ENCODE data around the gene EML4.

EML4 gene

DNA sequence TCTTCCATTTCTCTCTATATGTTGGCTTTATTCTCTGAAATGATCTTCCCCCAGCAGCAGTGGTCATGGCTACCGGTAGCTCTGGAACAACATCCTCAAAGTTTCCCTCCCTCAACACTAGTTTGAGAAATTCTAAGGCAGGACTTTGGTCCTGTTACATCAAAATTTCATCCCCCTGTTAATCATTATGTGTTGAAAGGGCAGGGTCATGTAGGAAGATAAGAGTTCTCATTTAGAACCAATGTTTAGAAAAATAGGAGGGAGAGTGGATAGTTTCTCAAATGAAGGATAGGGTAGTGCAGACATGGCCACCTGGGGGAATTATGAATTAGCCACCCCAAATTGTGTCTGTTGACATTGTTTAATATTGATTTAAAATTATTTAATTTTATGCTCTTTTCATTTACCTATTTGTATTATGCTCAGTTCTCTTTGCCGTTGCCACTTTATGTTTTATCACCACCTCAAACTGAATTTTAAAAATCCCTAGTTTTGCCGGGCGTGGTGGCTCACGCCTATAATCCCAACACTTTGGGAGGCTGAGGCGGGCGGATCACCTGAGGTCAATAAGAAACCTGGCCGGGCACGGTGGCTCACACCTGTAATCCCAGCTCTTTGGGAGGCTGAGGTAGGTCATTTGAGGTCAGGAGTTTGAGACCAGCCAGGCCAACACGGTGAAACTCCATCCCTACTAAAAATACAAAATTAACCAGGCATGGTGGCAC lies 22.3 kb downstream of the EML4 start:
- TF ChIP-seq, protein P1, sequence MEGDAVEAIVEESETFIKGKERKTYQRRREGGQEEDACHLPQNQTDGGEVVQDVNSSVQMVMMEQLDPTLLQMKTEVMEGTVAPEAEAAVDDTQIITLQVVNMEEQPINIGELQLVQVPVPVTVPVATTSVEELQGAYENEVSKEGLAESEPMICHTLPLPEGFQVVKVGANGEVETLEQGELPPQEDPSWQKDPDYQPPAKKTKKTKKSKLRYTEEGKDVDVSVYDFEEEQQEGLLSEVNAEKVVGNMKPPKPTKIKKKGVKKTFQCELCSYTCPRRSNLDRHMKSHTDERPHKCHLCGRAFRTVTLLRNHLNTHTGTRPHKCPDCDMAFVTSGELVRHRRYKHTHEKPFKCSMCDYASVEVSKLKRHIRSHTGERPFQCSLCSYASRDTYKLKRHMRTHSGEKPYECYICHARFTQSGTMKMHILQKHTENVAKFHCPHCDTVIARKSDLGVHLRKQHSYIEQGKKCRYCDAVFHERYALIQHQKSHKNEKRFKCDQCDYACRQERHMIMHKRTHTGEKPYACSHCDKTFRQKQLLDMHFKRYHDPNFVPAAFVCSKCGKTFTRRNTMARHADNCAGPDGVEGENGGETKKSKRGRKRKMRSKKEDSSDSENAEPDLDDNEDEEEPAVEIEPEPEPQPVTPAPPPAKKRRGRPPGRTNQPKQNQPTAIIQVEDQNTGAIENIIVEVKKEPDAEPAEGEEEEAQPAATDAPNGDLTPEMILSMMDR (IDR thresholded peaks at IDR 0.05; ENCODE audit: low read depth, low read length, missing control alignments) = no peak
- no peak for DNase-seq (ENCODE audit: low read depth)
- no peak overlapping the region for H3K4me3 ChIP-seq (ENCODE audit: low read depth, low read length)

DNA sequence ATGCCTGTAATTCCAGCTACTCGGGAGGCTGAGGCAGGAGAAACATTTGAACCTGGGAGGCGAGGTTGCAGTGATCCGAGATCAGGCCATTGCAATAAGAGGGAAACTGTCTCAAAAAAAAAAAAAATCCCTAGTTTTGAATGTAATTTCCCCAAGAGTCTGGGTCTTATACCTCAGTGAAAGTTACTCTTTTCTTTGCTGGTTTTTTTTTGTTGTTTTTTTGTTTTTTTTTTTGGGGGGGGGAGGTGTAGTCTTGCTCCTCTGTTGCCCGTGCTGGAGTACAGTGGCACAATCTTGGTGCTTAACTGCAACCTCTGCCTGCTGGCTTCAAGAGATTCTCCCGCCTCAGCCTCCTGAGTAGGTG lies 22.8 kb downstream of the EML4 start:
- TF ChIP-seq, protein P1 (IDR thresholded peaks at IDR 0.05; ENCODE audit: low read depth, low read length, missing control alignments) = no peak
- H3K4me3 ChIP-seq (ENCODE audit: low read depth, low read length) = no peak overlapping the region
- DNase-seq (ENCODE audit: low read depth) = no peak

DNA sequence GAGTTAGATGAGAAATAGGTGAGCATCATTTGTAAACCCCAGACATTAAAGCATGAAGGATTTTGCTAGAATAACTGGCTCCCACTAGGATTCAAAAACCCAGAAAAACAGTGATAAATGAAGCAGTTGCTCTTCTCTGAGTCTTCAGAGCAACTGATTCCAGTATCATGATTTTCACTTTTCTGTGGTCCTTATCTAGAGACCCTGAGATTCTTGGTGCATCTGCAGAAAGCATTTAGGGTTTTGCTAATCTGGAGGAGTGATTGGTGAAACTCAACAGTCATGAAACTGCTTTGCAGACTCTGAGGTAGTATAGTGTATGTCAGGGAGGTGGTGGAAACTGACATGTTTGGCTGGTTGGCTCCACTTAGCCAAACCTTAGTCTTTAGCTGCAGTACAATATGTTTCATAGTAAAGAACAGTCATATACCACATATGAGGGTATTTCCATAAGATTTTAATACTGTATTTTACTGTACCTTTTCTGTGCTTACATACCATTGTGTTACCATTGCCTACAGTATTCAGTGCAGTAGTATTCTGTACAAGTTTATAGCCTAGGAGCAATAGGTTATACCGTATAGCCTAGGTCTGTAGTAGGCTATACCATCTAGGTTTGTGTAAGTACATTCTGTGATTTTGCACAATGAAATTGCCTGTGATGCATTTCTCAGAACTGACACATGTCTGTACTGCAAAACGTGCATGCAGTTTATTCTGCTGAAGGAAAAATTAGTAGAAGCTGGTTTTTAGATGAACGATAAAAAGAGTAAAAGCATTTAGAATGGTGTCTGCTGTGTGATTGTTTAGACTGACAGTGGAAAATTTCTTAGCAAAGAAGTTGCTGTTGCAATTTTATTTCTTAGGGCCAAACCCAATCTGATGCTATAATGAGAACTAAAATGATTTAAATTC lies 23.8 kb downstream of the EML4 start:
- no peak overlapping the region for H3K4me3 ChIP-seq (ENCODE audit: low read depth, low read length)
- TF ChIP-seq, protein P1 (IDR thresholded peaks at IDR 0.05; ENCODE audit: low read depth, low read length, missing control alignments) = no peak
- no peak for DNase-seq (ENCODE audit: low read depth)

DNA sequence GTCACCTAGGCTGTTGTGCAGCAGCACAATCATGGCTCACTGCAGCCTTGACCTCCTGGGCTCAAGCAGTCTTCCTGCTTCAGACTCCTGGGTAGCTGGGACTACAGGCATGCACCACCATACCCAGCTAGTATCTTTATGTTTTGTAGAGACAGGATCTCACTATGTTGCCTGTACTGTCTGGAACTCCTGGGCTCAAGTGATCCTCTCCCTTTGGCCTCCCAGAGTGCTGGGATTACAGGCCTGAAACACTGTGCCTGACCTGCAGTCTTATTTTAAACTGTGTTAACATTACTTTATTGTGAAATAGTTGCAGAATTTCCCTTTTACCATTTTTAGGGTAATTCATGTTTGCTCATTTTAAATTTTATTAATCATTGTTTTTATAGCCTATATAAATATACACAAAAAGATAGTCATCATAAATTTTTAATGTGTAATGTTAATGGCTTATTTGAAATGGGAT lies 24.6 kb downstream of the EML4 start:
- TF ChIP-seq, protein P1 (IDR thresholded peaks at IDR 0.05; ENCODE audit: low read depth, low read length, missing control alignments) = no peak
- no peak overlapping the region for H3K4me3 ChIP-seq (ENCODE audit: low read depth, low read length)
- DNase-seq (ENCODE audit: low read depth) = no peak

DNA sequence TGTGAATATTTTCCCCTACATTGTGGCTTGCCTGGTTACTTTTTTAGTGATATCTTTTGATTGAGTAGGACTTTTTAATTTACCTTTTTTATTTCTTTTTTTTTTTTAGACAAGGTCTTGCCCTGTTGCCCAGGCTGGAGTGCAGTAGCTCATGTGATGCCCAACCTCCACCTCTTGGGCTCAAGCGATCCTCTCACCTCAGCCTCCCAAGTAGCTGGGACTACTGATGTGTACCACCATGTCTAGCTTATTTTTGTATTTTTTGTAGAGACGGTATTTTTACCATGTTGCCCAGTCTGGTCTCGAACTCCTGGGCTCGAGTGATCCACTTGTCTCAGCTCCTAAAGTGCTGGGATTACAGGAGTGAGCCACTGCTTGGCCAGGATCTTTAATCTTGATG lies 25.3 kb downstream of the EML4 start:
- TF ChIP-seq, protein P1 (IDR thresholded peaks at IDR 0.05; ENCODE audit: low read depth, low read length, missing control alignments) = no peak

DNA sequence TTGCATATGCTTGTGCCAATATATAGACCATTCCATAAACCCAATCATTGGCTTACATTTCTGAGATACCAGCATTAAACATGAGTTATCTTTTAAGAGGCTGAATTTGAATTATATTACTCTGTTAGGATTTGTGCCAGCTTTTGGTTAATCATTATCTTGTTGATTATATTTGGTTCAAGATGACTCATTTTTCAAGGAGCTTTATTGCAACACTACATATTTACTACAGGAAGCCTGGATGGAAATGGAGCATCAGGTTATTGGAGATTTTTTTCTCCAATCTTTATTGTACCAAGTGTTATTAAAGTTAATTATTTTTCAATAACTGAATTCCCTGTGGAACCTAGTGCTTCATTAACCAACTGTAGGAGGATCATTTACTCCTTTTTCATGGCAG lies 26.4 kb downstream of the EML4 start:
- TF ChIP-seq, protein P1 (IDR thresholded peaks at IDR 0.05; ENCODE audit: low read depth, low read length, missing control alignments) = no peak
- no peak overlapping the region for H3K4me3 ChIP-seq (ENCODE audit: low read depth, low read length)
- no peak for DNase-seq (ENCODE audit: low read depth)

More for the DNA sequence above, 25.3 kb downstream of the EML4 start:
- H3K4me3 ChIP-seq (ENCODE audit: low read depth, low read length) = no peak overlapping the region
- no peak for DNase-seq (ENCODE audit: low read depth)
